ENCODE measurements around the gene CD52. TPM values are rescaled to one million over a fixed set of nuclear protein-coding genes. Genes with fewer than 3 reads are reported as not detected.

The CD52 gene
- total and polyA plus RNA-seq, 4 experiments from 2014 or later, result 1,302 to 12,303 (median 4,992) TPM

DNA sequence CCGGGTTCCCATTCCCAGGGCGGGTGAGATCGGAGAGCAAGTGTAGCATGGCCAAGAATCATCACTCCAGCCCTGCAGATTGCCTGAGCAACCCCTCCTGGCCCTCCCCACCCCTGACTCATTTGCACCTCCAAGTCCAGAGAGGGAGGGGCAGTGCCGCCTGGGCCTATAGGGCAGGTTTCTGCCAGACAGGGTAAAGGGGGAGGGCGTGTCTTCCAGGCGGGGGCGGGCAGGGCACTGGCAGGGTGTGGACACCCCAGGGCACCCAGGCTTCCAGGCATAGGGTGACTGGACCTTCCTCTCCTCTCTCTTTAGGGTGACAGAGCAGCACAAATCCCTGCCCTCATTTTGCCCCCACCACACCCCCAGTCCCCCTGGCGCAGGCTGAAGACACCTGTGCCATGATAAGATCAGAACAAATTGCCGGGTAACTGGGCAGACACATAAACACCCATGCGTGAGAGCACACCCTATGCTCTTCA is 39.4 kb downstream of the CD52 start:
- H3K4me1 ChIP-seq (ENCODE audit: insufficient read depth, low read length), result peaks cover 41% of the 10 kb centered on the region
- ChIA-PET POLR2A (ENCODE audit: partially characterized antibody) (interaction anchor here (2.6 to 9.3 kb wide), 3 partner anchors 20 to 70 kb away, joined by 32 to 174 read pairs (median 61); partner anchors contain the start of gene ZNF683), CTCF (ENCODE audit: partially characterized antibody) (interaction anchor here (2.1 to 15.0 kb wide), 4 partner anchors 34 to 75 kb away, joined by 10 to 307 read pairs (median 16); partner anchors contain the start of gene SH3BGRL3)
- no peak overlapping the region for H3K4me3 ChIP-seq (ENCODE audit: low read length in 2 of 2)
- intact Hi-C loops (cut with micrococcal nuclease), result no loop called here
- H3K36me3 ChIP-seq (ENCODE audit: insufficient read depth, low read length), result no peaks in the 10 kb centered on the region
- Mint-ChIP-seq H3K27ac (peak overlapping the region in 2 of 7 donors; percentile 27 to 48), H3K36me3 (no peaks in the 10 kb centered on the region), H3K4me1 (peaks cover 19 to 55% (median 32%) of the 10 kb centered on the region in 4 donors), H3K4me3 (peak overlapping the region in 1 of 8 donors; percentile 40), H3K9me3 (peaks cover 0 to 2% (median 0%) of the 10 kb centered on the region in 8 donors), H3K27me3 (no peaks in the 10 kb centered on the region)
- no peaks in the 10 kb centered on the region for H3K9me3 ChIP-seq (ENCODE audit: control insufficient read depth in 1 of 2, low read length in 2 of 2)
- no peak overlapping the region for H3K27ac ChIP-seq (ENCODE audit: low read depth, low read length)
- H3K27me3 ChIP-seq (ENCODE audit: insufficient read depth, low read length), result no peaks in the 10 kb centered on the region
- DNase-seq, result no peak

GRCh38 chr1:26358411-26359384 is 40.9 kb downstream of the CD52 start:
- Mint-ChIP-seq H3K4me1 (peaks cover 27 to 70% (median 41%) of the 10 kb centered on the region in 4 donors), H3K36me3 (no peaks in the 10 kb centered on the region), H3K27ac (peak overlapping the region; percentile 79 to 97 (median 94)), H3K4me3 (peak overlapping the region; percentile 58 to 88 (median 74)), H3K9me3 (peaks cover 0 to 2% (median 0%) of the 10 kb centered on the region in 8 donors), H3K27me3 (no peaks in the 10 kb centered on the region)
- CTCF ChIA-PET (ENCODE audit: partially characterized antibody), result interaction anchor here (0.6 to 15.0 kb wide), 18 partner anchors 15 to 214 kb away, joined by 3 to 307 read pairs (median 5); partner anchors contain the start of genes CEP85 and SH3BGRL3
- Histone ChIP-seq H3K4me3 (ENCODE audit: low read length in 2 of 2) (peak overlapping the region in 1 of 2 donors; percentile 44), H3K27me3 (ENCODE audit: insufficient read depth, low read length) (no peaks in the 10 kb centered on the region), H3K9me3 (ENCODE audit: control insufficient read depth in 1 of 2, low read length in 2 of 2) (no peaks in the 10 kb centered on the region), H3K4me1 (ENCODE audit: insufficient read depth, low read length) (peaks cover 56% of the 10 kb centered on the region), H3K36me3 (ENCODE audit: insufficient read depth, low read length) (no peaks in the 10 kb centered on the region), H3K27ac (ENCODE audit: low read depth, low read length) (peak overlapping the region; percentile 40)
- POLR2A ChIA-PET (ENCODE audit: partially characterized antibody), result interaction anchor here (0.7 to 9.3 kb wide), 23 partner anchors 8 to 157 kb away, joined by 3 to 174 read pairs (median 4); partner anchors contain the start of genes CD52, CEP85, SH3BGRL3 and UBXN11
- intact Hi-C loops (cut with micrococcal nuclease), result loop anchor here (1.0 kb wide), 1 partner anchor 22 kb away; no protein-coding TSS in a partner anchor
- DNase-seq, result peak; percentile 79 to 95 (median 81)

GRCh38 chr1:26359981-26360806 is 42.4 kb downstream of the CD52 start:
- intact Hi-C loops (cut with micrococcal nuclease), result loop anchor here (1.0 kb wide), 1 partner anchor 24 kb away; no protein-coding TSS in a partner anchor
- H3K27me3 Mint-ChIP-seq, result no peaks in the 10 kb centered on the region
- H3K4me1 Mint-ChIP-seq, result peaks cover 31 to 85% (median 51%) of the 10 kb centered on the region in 4 donors
- Histone ChIP-seq H3K27me3 (ENCODE audit: insufficient read depth, low read length) (no peaks in the 10 kb centered on the region), H3K4me3 (ENCODE audit: low read length in 2 of 2) (peak overlapping the region in 1 of 2 donors; percentile 50), H3K27ac (ENCODE audit: low read depth, low read length) (peak overlapping the region; percentile 43), H3K36me3 (ENCODE audit: insufficient read depth, low read length) (no peaks in the 10 kb centered on the region), H3K9me3 (ENCODE audit: control insufficient read depth in 1 of 2, low read length in 2 of 2) (no peaks in the 10 kb centered on the region), H3K4me1 (ENCODE audit: insufficient read depth, low read length) (peaks cover 66% of the 10 kb centered on the region)
- ChIA-PET CTCF (ENCODE audit: partially characterized antibody) (interaction anchor here (1.0 to 15.0 kb wide), 6 partner anchors 11 to 126 kb away, joined by 4 to 307 read pairs (median 65); partner anchors contain the start of genes CEP85 and SH3BGRL3), POLR2A (ENCODE audit: partially characterized antibody) (interaction anchor here (0.5 to 9.3 kb wide), 10 partner anchors 10 to 81 kb away, joined by 3 to 174 read pairs (median 4); partner anchors contain the start of gene ZNF683)
- H3K27ac Mint-ChIP-seq, result peak overlapping the region in 6 of 7 donors; percentile 64 to 95 (median 77)
- H3K4me3 Mint-ChIP-seq, result peak overlapping the region; percentile 75 to 88 (median 80)
- peaks cover 0 to 2% (median 0%) of the 10 kb centered on the region in 8 donors for H3K9me3 Mint-ChIP-seq
- peak; percentile 42 to 75 (median 46) for DNase-seq
- no peaks in the 10 kb centered on the region for H3K36me3 Mint-ChIP-seq

DNA sequence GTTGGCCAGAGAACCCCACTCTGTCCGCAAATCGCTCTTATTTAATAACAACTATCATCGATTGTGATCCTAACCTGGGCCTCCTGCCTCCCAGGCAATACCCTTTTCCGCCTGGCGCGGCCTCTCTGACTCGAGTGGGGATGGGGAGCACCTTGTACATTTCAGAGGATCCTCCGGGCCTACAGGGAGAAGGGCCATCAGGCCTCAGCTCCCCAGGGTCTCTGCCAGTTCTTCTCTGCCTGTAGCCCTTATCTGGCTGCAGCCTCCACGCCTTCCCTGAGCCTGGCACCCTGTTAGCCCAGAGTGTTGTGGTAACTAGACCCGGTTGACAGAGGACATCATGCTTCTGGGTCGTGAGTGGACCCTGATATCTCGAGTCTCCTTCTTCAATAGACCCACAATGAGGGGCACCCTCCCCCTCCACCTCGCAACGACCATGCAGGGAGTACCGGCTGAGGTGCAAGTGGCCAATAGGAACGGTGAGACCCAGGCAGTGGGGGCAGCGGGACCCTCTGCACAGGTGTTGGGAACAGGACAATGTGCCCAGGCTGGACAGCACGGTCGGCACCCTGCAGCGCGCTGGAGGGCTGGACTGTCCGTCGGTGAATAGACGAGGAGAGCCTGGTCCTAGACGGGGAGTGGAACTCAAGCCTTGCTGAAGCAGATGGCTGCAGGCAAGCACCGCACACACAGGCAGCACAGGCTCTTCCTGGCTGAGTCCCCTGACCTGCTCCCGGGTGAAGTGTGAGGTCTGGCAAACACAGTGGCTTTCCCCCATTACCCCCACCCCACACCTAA is 43.2 kb downstream of the CD52 start:
- Histone ChIP-seq H3K4me1 (ENCODE audit: insufficient read depth, low read length) (peaks cover 66% of the 10 kb centered on the region), H3K27me3 (ENCODE audit: insufficient read depth, low read length) (no peaks in the 10 kb centered on the region), H3K27ac (ENCODE audit: low read depth, low read length) (no peak overlapping the region), H3K4me3 (ENCODE audit: low read length in 2 of 2) (peak overlapping the region in 1 of 2 donors; percentile 50), H3K36me3 (ENCODE audit: insufficient read depth, low read length) (no peaks in the 10 kb centered on the region), H3K9me3 (ENCODE audit: control insufficient read depth in 1 of 2, low read length in 2 of 2) (no peaks in the 10 kb centered on the region)
- POLR2A ChIA-PET (ENCODE audit: partially characterized antibody), result interaction anchor here (0.8 to 9.3 kb wide), 11 partner anchors 9 to 85 kb away, joined by 3 to 174 read pairs (median 6); partner anchors contain the start of gene ZNF683
- H3K9me3 Mint-ChIP-seq, result peaks cover 0 to 2% (median 0%) of the 10 kb centered on the region in 8 donors
- H3K4me1 Mint-ChIP-seq, result peaks cover 29 to 83% (median 50%) of the 10 kb centered on the region in 4 donors
- DNase-seq, result no peak
- peak overlapping the region in 5 of 7 donors; percentile 19 to 85 (median 79) for H3K27ac Mint-ChIP-seq
- intact Hi-C loops (cut with micrococcal nuclease), result no loop called here
- CTCF ChIA-PET (ENCODE audit: partially characterized antibody), result interaction anchor here (0.8 to 15.0 kb wide), 8 partner anchors 9 to 191 kb away, joined by 3 to 307 read pairs (median 7); partner anchors contain the start of genes SH3BGRL3 and ZNF593
- peak overlapping the region; percentile 75 to 88 (median 80) for H3K4me3 Mint-ChIP-seq
- H3K27me3 Mint-ChIP-seq, result no peaks in the 10 kb centered on the region
- no peaks in the 10 kb centered on the region for H3K36me3 Mint-ChIP-seq

DNA sequence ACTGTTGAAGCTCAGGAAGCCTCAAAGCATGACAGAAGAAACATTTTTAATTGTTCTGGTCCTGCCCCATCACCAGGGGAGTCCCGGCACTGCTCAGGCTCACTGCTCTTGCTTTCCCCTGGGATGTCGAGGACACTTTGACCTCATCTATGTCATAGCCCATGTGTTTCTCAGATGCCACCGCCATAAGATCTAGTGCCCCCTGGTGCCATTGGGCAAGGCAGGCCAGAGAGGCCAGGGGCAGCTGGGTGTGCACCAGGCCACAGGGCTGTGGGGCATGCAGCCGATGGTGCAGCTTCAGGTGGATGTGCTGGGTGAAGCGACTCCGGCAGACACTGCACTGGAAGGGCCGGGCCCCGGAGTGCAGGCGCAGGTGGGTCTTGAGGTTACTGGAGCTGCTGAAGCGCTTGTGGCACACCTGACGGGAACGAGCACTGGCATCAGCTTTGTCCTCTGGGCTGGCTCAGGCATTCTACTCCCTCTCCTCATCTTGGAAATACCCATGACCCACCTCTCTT is 43.9 kb downstream of the CD52 start:
- H3K27ac ChIP-seq (ENCODE audit: low read depth, low read length), result no peak overlapping the region
- Mint-ChIP-seq H3K36me3 (no peaks in the 10 kb centered on the region), H3K27ac (peak overlapping the region in 3 of 7 donors; percentile 25 to 70 (median 58)), H3K4me3 (peak overlapping the region in 6 of 8 donors; percentile 26 to 84 (median 58)), H3K27me3 (no peaks in the 10 kb centered on the region), H3K9me3 (peaks cover 0 to 2% (median 0%) of the 10 kb centered on the region in 8 donors), H3K4me1 (peaks cover 29 to 87% (median 52%) of the 10 kb centered on the region in 4 donors)
- DNase-seq, result no peak
- intact Hi-C loops (cut with micrococcal nuclease), result loop anchor here (2.0 kb wide), 1 partner anchor 41 kb away; no protein-coding TSS in a partner anchor
- H3K4me3 ChIP-seq (ENCODE audit: low read length in 2 of 2), result no peak overlapping the region
- no peaks in the 10 kb centered on the region for H3K9me3 ChIP-seq (ENCODE audit: control insufficient read depth in 1 of 2, low read length in 2 of 2)
- no peaks in the 10 kb centered on the region for H3K27me3 ChIP-seq (ENCODE audit: insufficient read depth, low read length)
- no peaks in the 10 kb centered on the region for H3K36me3 ChIP-seq (ENCODE audit: insufficient read depth, low read length)
- ChIA-PET POLR2A (ENCODE audit: partially characterized antibody) (interaction anchor here (1.0 to 9.3 kb wide), 11 partner anchors 8 to 86 kb away, joined by 3 to 174 read pairs (median 6); partner anchors contain the start of gene ZNF683), CTCF (ENCODE audit: partially characterized antibody) (interaction anchor here (0.8 to 15.0 kb wide), 11 partner anchors 8 to 191 kb away, joined by 3 to 307 read pairs (median 8); partner anchors contain the start of genes CD52, CEP85, SH3BGRL3 and ZNF593)
- peaks cover 66% of the 10 kb centered on the region for H3K4me1 ChIP-seq (ENCODE audit: insufficient read depth, low read length)
